ENCODE data around the gene NPHP3.

GRCh38 chr3:132721479-132722164, 587 bp downstream of the NPHP3 start:
- TF ChIP-seq, protein P1, sequence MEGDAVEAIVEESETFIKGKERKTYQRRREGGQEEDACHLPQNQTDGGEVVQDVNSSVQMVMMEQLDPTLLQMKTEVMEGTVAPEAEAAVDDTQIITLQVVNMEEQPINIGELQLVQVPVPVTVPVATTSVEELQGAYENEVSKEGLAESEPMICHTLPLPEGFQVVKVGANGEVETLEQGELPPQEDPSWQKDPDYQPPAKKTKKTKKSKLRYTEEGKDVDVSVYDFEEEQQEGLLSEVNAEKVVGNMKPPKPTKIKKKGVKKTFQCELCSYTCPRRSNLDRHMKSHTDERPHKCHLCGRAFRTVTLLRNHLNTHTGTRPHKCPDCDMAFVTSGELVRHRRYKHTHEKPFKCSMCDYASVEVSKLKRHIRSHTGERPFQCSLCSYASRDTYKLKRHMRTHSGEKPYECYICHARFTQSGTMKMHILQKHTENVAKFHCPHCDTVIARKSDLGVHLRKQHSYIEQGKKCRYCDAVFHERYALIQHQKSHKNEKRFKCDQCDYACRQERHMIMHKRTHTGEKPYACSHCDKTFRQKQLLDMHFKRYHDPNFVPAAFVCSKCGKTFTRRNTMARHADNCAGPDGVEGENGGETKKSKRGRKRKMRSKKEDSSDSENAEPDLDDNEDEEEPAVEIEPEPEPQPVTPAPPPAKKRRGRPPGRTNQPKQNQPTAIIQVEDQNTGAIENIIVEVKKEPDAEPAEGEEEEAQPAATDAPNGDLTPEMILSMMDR (IDR thresholded peaks at IDR 0.05): peak; percentile 41
- no peak for TF ChIP-seq TCF12 (IDR thresholded peaks at IDR 0.05)
